SK-N-SH (cell line): Measurements from ENCODE around the gene NKD1. TPM values are rescaled to one million over a fixed set of nuclear protein-coding genes. Genes with fewer than 3 reads are reported as not detected.

Source experiments
- CTCF ChIA-PET: fragments of 300-600, 350-600 bp; formaldehyde crosslinking; extraction: SDS; loops from one replicate; lab custom pipeline; 2021; lab: Yijun Ruan, JAX
- POLR2A ChIA-PET: fragments of 350-600 bp; sonication (Branson Sonifier 250); formaldehyde crosslinking; extraction: SDS; loops from one replicate; lab custom pipeline; 2020; ENCODE audit warnings: antibody characterized with exemption, inconsistent platforms; lab: Yijun Ruan, JAX
- DNase-seq: peaks from one replicate; pipeline ENCODE4 v3.0.0; 2012
- H2AFZ ChIP-seq: fragments of 200-600 bp; sonication (generic); 2 replicates; pipeline ENCODE4 v1.8.1; 2016; ENCODE audit warnings: antibody characterized with exemption, mild to moderate bottlenecking, low read depth
- H3F3A ChIP-seq: fragments of 200-600 bp; sonication (generic); replicated peaks from 2 replicates; pipeline ENCODE3; 2016; ENCODE audit warnings: antibody characterized with exemption, mild to moderate bottlenecking; ENCODE audit not compliant: insufficient read depth
- H3K27ac ChIP-seq, 2 experiments: fragments of 200-500 bp in 1 of 2; fragments of 200-600 bp in 1 of 2; sonication (Bioruptor generic) in 1 of 2; sonication (generic), shearing (Covaris generic) in 1 of 2; 2 replicates each; pipeline versions ENCODE4 v1.5.1 to v1.6.1; 2014 to 2016; ENCODE audit warnings: low read depth in 2 of 2, inconsistent platforms in 1 of 2, low read length in 1 of 2, mild to moderate bottlenecking in 1 of 2, mixed read lengths in 1 of 2
- H3K27me3 ChIP-seq: fragments of 200-600 bp; sonication (generic), shearing (Covaris generic); 2 replicates; pipeline ENCODE4 v1.6.1; 2016; ENCODE audit warnings: mixed run types; ENCODE audit not compliant: insufficient read depth
- H3K36me3 ChIP-seq, 2 experiments: fragments of 200-500 bp in 1 of 2; fragments of 200-600 bp in 1 of 2; sonication (Bioruptor generic) in 1 of 2; sonication (generic) in 1 of 2; replicated peaks in 1 of 2; 2 replicates each; pipeline versions ENCODE3 to v1.5.1; 2014 to 2016; ENCODE audit warnings: low read length in 1 of 2, mild to moderate bottlenecking in 1 of 2; ENCODE audit not compliant: insufficient read depth in 2 of 2, control insufficient read depth in 1 of 2
- H3K4me1 ChIP-seq, 2 experiments: fragments of 200-500 bp in 1 of 2; fragments of 200-600 bp in 1 of 2; sonication (Bioruptor generic) in 1 of 2; sonication (generic), shearing (Covaris generic) in 1 of 2; 2 replicates each; pipeline versions ENCODE4 v1.5.1 to v1.6.1; 2014 to 2016; ENCODE audit warnings: low read depth in 1 of 2, low read length in 1 of 2, mixed run types in 1 of 2; ENCODE audit not compliant: insufficient read depth in 2 of 2, control insufficient read depth in 1 of 2
- H3K4me2 ChIP-seq: fragments of 200-600 bp; sonication (generic), shearing (Covaris generic); 2 replicates; pipeline ENCODE4 v1.6.1; 2017; ENCODE audit warnings: mixed run types
- H3K4me3 ChIP-seq, 2 experiments: fragments of 200-500 bp in 1 of 2; fragments of 200-600 bp in 1 of 2; sonication (Bioruptor generic) in 1 of 2; sonication (generic), shearing (Covaris generic) in 1 of 2; 2 replicates each; pipeline versions ENCODE4 v1.5.1 to v1.8.1; 2014 to 2016; ENCODE audit warnings: low read depth in 2 of 2, inconsistent platforms in 1 of 2, low read length in 1 of 2, mild to moderate bottlenecking in 1 of 2, mixed read lengths in 1 of 2, moderate library complexity in 1 of 2
- H3K79me2 ChIP-seq: fragments of 200-600 bp; sonication (generic); 2 replicates; pipeline ENCODE4 v1.8.1; 2017; ENCODE audit warnings: mild to moderate bottlenecking; ENCODE audit not compliant: insufficient read depth
- H3K9ac ChIP-seq: fragments of 200-600 bp; sonication (generic); 2 replicates; pipeline ENCODE4 v1.6.1; 2017; ENCODE audit warnings: mixed run types
- H3K9me2 ChIP-seq: fragments of 200-600 bp; sonication (generic); 2 replicates; pipeline ENCODE4 v1.6.1; 2017; ENCODE audit warnings: mixed run types
- H3K9me3 ChIP-seq: fragments of 200-600 bp; sonication (generic); 2 replicates; pipeline ENCODE4 v1.6.1; 2017; ENCODE audit warnings: mixed run types, mild to moderate bottlenecking, moderate library complexity
- H4K20me1 ChIP-seq: fragments of 200-600 bp; sonication (generic); 2 replicates; pipeline ENCODE4 v1.6.1; 2017; ENCODE audit warnings: mild to moderate bottlenecking, mixed run types; ENCODE audit not compliant: insufficient read depth
- ELF1 ChIP-seq: IDR thresholded peaks from 2 replicates; pipeline ENCODE4 v1.4.0; 2012
- EP300 ChIP-seq, 2 experiments: IDR thresholded peaks; 2 replicates each; pipeline versions ENCODE4 v1.4.0 to v1.6.1; 2012; ENCODE audit warnings: borderline replicate concordance in 1 of 2, low read depth in 1 of 2, low read length in 1 of 2
- EZH2phosphoT487 ChIP-seq: fragments of 200-600 bp; sonication (generic); IDR thresholded peaks from 2 replicates; pipeline ENCODE4 v1.6.1; 2017; ENCODE audit warnings: low read depth, mixed run types, mild to moderate bottlenecking, antibody characterized with exemption, moderate library complexity, borderline replicate concordance
- FOSL2 ChIP-seq: IDR thresholded peaks from 2 replicates; pipeline ENCODE4 v1.4.0; 2012; ENCODE audit warnings: low read depth, mild to moderate bottlenecking, moderate library complexity, borderline replicate concordance
- FOXJ3 ChIP-seq: sonication (generic); formaldehyde crosslinking; IDR thresholded peaks from 2 replicates; pipeline ENCODE4 v1.5.1; 2020; ENCODE audit warnings: mild to moderate bottlenecking, missing genetic modification reagents
- FOXM1 ChIP-seq: IDR thresholded peaks from 2 replicates; pipeline ENCODE4 v1.4.0; 2012; ENCODE audit warnings: low read depth, mild to moderate bottlenecking
- GABPA ChIP-seq: IDR thresholded peaks from 2 replicates; pipeline ENCODE4 v1.4.0; 2012; ENCODE audit warnings: low read depth, mild to moderate bottlenecking
- GATA2 ChIP-seq: sonication (generic); formaldehyde crosslinking; IDR thresholded peaks from 2 replicates; pipeline ENCODE4 v1.5.0; 2020; ENCODE audit warnings: mild to moderate bottlenecking, missing genetic modification reagents
- JUND ChIP-seq: IDR thresholded peaks from 2 replicates; pipeline ENCODE4 v1.4.0; 2012
- MEF2A ChIP-seq: IDR thresholded peaks from 2 replicates; pipeline ENCODE4 v1.4.0; 2012; ENCODE audit warnings: low read depth, borderline replicate concordance
- MXI1 ChIP-seq: IDR thresholded peaks from 2 replicates; pipeline ENCODE4 v1.6.1; 2012; ENCODE audit warnings: mild to moderate bottlenecking, low read depth, low read length, improper control_type of control experiment
- NFIC ChIP-seq: IDR thresholded peaks from 2 replicates; pipeline ENCODE4 v1.4.0; 2012; ENCODE audit warnings: borderline replicate concordance
- NRF1 ChIP-seq: IDR thresholded peaks from 2 replicates; pipeline ENCODE4 v1.6.1; 2012; ENCODE audit warnings: low read depth, mild to moderate bottlenecking, low read length
- RAD21 ChIP-seq: IDR thresholded peaks from 2 replicates; pipeline ENCODE4 v1.6.1; 2012; ENCODE audit warnings: mild to moderate bottlenecking, low read length
- RCOR1 ChIP-seq: fragments of 150-350 bp; IDR thresholded peaks from 2 replicates; pipeline ENCODE4 v1.6.1; 2017; ENCODE audit warnings: antibody characterized with exemption, low read length
- RFX5 ChIP-seq: IDR thresholded peaks from 2 replicates; pipeline ENCODE4 v1.6.1; 2012; ENCODE audit warnings: mild to moderate bottlenecking, improper control_type of control experiment, low read length
- RXRA ChIP-seq: IDR thresholded peaks from 2 replicates; pipeline ENCODE4 v1.4.0; 2012; ENCODE audit warnings: low read depth, mild to moderate bottlenecking, borderline replicate concordance
- SMC3 ChIP-seq: IDR thresholded peaks from 2 replicates; pipeline ENCODE4 v1.6.1; 2012; ENCODE audit warnings: low read depth, low read length, improper control_type of control experiment
- TAF1 ChIP-seq: IDR thresholded peaks from 2 replicates; pipeline ENCODE4 v1.6.1; 2012; ENCODE audit warnings: low read depth, mild to moderate bottlenecking, low read length, moderate library complexity, borderline replicate concordance
- TEAD4 ChIP-seq: IDR thresholded peaks from 2 replicates; pipeline ENCODE4 v1.4.0; 2012; ENCODE audit warnings: mild to moderate bottlenecking, borderline replicate concordance; ENCODE audit not compliant: insufficient read depth
- WGBS: methylation state at CpG from one replicate; pipeline ENCODE4 v1.1.6; 2017; ENCODE audit warnings: low lambda C conversion rate; 5-methylcytosine and 5-hydroxymethylcytosine counted together
- polyA plus RNA-seq, 3 experiments: library from polyadenylated mRNA; depleted of rRNA; stranded (reverse); fragments of >200 nt; gene quantifications; 2 replicates each; pipeline ENCODE4 v1.2.3, GENCODE V29; 2012
- TF ChIP-seq, protein P1 (sequence below): IDR thresholded peaks from 2 replicates; pipeline ENCODE4 v1.4.0; 2012; ENCODE audit warnings: low read depth
- TF ChIP-seq, protein P2 (sequence below): IDR thresholded peaks from 2 replicates; pipeline ENCODE4 v1.4.0; 2012; ENCODE audit warnings: low read depth, borderline replicate concordance
- TF ChIP-seq, protein P3 (sequence below): fragments of 200-600 bp; sonication (generic); IDR thresholded peaks from 2 replicates; pipeline ENCODE4 v1.6.1; 2017; ENCODE audit warnings: antibody characterized with exemption, mild to moderate bottlenecking, moderate library complexity
- TF ChIP-seq, protein P4 (sequence below): fragments of 150-350 bp; IDR thresholded peaks from 2 replicates; pipeline ENCODE4 v1.6.1; 2016; ENCODE audit warnings: mild to moderate bottlenecking, low read depth, low read length

Gene NKD1
- polyA plus RNA-seq, 1 of the 3 experiments (the other 2 are of a cell fraction), result 0.02 TPM

DNA sequence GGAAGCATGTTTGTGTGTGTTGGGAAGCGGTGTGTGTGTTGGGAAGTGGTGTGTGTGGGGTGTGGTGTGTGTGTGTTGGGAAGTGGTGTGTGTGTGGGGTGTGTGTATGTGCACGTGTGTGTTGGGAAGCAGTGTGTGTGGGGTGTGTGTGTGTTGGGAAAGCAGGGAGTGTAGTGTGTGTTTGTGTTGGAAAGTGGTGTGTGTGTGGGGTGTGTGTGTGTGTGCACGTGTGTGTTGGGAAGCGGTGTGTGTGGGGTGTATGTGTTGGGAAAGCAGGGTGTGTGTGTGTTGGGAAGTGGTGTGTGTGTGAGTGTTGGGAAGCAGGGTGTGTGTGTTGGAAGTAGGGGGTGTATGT is 144.4 kb downstream of the NKD1 start:
- H3K36me3 ChIP-seq, result no peaks in the 10 kb centered on the region
- POLR2A ChIA-PET, result no interaction called here
- no peak overlapping the region for H3K27ac ChIP-seq
- H3K9ac ChIP-seq, result no peak overlapping the region
- no peaks in the 10 kb centered on the region for H4K20me1 ChIP-seq
- no peaks in the 10 kb centered on the region for H3K79me2 ChIP-seq
- H3K4me1 ChIP-seq, result peaks cover 0 to 2% of the 10 kb centered on the region in 2 experiments; a peak in 1 of 4 replicates
- no peak for DNase-seq
- no peaks in the 10 kb centered on the region for H3F3A ChIP-seq
- H3K9me2 ChIP-seq, result no peaks in the 10 kb centered on the region
- no peak overlapping the region for H2AFZ ChIP-seq
- TF ChIP-seq MXI1 (no peak), FOXM1 (no peak), SMC3 (no peak), EZH2phosphoT487 (no peak)
- TF ChIP-seq, protein P1, sequence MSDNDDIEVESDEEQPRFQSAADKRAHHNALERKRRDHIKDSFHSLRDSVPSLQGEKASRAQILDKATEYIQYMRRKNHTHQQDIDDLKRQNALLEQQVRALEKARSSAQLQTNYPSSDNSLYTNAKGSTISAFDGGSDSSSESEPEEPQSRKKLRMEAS, result no peak
- TF ChIP-seq, protein P2, sequence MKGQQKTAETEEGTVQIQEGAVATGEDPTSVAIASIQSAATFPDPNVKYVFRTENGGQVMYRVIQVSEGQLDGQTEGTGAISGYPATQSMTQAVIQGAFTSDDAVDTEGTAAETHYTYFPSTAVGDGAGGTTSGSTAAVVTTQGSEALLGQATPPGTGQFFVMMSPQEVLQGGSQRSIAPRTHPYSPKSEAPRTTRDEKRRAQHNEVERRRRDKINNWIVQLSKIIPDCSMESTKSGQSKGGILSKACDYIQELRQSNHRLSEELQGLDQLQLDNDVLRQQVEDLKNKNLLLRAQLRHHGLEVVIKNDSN, result no peak
- CTCF ChIA-PET, result no interaction called here
- no peaks in the 10 kb centered on the region for H3K9me3 ChIP-seq
- 80% methylated on average over 4 of the region's 4 CpGs for WGBS
- no peaks in the 10 kb centered on the region; the same call in 1 of the 2 replicates for H3K27me3 ChIP-seq
- no peak overlapping the region for H3K4me3 ChIP-seq
- H3K4me2 ChIP-seq, result no peak overlapping the region

DNA sequence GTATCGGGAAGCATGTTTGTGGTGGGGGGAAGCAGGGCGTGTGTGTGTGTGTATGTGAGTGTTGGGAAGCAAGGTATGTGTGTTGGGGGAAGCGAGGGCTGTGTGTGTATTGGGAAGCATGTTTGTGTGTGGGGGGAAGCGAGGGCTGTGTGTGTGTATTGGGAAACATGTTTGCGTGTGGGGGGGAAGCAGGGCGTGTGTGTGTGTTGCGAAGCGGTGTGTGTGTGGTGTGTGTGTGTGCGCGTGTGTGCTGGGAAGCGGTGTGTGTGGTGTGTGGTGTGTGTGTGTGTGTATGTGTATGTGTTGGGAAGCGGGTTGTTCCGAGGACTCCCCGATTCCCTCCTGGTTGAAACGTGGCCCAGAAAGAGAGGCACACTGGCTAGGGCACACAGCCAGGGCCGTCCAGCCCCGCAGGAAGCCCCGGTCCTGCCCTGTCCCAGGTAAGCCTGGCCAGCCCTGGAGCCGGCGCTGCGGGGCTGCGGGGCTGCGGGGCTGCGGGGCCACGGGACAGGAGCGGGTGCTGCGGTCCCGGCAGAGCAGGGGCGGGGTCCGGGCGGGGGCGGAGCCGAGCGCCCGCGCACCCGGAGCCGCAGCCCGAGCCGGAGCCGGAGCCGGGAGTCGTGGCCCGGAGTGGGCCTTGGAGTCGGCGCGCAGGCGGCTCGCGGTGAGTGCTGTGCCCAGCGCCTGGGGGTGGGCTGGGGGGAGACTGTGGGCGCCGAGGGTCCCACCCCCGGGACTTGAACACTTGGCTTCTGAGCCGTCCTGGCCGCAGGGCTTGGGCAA is 145.0 kb downstream of the NKD1 start, which contains the start of gene NOD2:
Gene NOD2, plus strand, starts transcription at position 608 of the 783 bp plus-strand sequence. CDS start 5,890 bp downstream, outside the sequence.
- no peaks in the 10 kb centered on the region for H3K36me3 ChIP-seq
- no peak within 1 kb of the TSS; the same call in 1 of the 2 replicates for H3K4me2 ChIP-seq
- H2AFZ ChIP-seq, result no peak within 1 kb of the TSS
- no peaks in the 10 kb centered on the region; the same call in 1 of the 2 replicates for H3K27me3 ChIP-seq
- peak within 1 kb of the TSS in 1 of 2 experiments; percentile 36; a peak in 3 of 4 replicates for H3K4me3 ChIP-seq
- DNase-seq, result peak; percentile 91
- peaks cover 0 to 2% of the 10 kb centered on the region in 2 experiments; a peak in 1 of 4 replicates for H3K4me1 ChIP-seq
- POLR2A ChIA-PET, result no interaction called here
- no peaks in the 10 kb centered on the region for H3F3A ChIP-seq
- CTCF ChIA-PET, result interaction anchor here (1.1 to 1.7 kb wide), 2 partner anchors 15 to 28 kb away, joined by 3 to 4 read pairs; no protein-coding TSS in a partner anchor
- no peaks in the 10 kb centered on the region for H3K9me2 ChIP-seq
- H3K9me3 ChIP-seq, result no peaks in the 10 kb centered on the region
- WGBS, result 61% methylated on average over 19 of the region's 56 CpGs
- no peaks in the 10 kb centered on the region for H3K79me2 ChIP-seq
- TF ChIP-seq RAD21, result no peak
- TF ChIP-seq, protein P3, sequence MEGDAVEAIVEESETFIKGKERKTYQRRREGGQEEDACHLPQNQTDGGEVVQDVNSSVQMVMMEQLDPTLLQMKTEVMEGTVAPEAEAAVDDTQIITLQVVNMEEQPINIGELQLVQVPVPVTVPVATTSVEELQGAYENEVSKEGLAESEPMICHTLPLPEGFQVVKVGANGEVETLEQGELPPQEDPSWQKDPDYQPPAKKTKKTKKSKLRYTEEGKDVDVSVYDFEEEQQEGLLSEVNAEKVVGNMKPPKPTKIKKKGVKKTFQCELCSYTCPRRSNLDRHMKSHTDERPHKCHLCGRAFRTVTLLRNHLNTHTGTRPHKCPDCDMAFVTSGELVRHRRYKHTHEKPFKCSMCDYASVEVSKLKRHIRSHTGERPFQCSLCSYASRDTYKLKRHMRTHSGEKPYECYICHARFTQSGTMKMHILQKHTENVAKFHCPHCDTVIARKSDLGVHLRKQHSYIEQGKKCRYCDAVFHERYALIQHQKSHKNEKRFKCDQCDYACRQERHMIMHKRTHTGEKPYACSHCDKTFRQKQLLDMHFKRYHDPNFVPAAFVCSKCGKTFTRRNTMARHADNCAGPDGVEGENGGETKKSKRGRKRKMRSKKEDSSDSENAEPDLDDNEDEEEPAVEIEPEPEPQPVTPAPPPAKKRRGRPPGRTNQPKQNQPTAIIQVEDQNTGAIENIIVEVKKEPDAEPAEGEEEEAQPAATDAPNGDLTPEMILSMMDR, result no peak
- no peak for TF ChIP-seq GABPA
- TF ChIP-seq, protein P4, sequence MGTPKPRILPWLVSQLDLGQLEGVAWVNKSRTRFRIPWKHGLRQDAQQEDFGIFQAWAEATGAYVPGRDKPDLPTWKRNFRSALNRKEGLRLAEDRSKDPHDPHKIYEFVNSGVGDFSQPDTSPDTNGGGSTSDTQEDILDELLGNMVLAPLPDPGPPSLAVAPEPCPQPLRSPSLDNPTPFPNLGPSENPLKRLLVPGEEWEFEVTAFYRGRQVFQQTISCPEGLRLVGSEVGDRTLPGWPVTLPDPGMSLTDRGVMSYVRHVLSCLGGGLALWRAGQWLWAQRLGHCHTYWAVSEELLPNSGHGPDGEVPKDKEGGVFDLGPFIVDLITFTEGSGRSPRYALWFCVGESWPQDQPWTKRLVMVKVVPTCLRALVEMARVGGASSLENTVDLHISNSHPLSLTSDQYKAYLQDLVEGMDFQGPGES, result no peak
- TF ChIP-seq TEAD4, result no peak
- TF ChIP-seq JUND, result no peak
- no peak for TF ChIP-seq FOXJ3 (CRISPR knock-in tag)
- no peak for TF ChIP-seq RFX5
- no peak for TF ChIP-seq EP300 (IDR thresholded peaks at IDR 0.05; ENCODE audit: borderline replicate concordance in 1 of 2, low read depth in 1 of 2, low read length in 1 of 2)
- no peak for TF ChIP-seq RXRA
- TF ChIP-seq ELF1, result no peak
- TF ChIP-seq, protein P1, result no peak
- TF ChIP-seq NRF1, result no peak
- no peak for TF ChIP-seq MEF2A
- no peak for TF ChIP-seq FOSL2
- TF ChIP-seq TAF1, result no peak
- TF ChIP-seq SMC3, result no peak
- TF ChIP-seq RCOR1, result no peak
- TF ChIP-seq GATA2 (CRISPR knock-in tag), result no peak
- TF ChIP-seq NFIC, result no peak
- no peak within 1 kb of the TSS for H3K27ac ChIP-seq
- H3K9ac ChIP-seq, result no peak within 1 kb of the TSS
- H4K20me1 ChIP-seq, result no peaks in the 10 kb centered on the region
